Transverse colon (tissue), 4 donors: Measurements from ENCODE around the gene PYROXD2. TPM values are rescaled to one million over a fixed set of nuclear protein-coding genes. Genes with fewer than 3 reads are reported as not detected.
"Not testable (repeated sequence)": the region's sequence is repeated elsewhere in the genome, so short reads cannot be mapped to it uniquely, and the experiment has no call there.

Experiments
- DNase-seq: peaks from one replicate; pipeline ENCODE4 v3.0.0-alpha.2; 2019
- H3K27ac ChIP-seq, 4 donors: fragments of 200-600 bp; sonication (generic); 2 replicates each; pipeline ENCODE4 v1.5.1; 2016 to 2018; ENCODE audit warnings: inconsistent platforms in 4 of 4
- H3K27me3 ChIP-seq: fragments of 200-600 bp; sonication (generic); 2 replicates; pipeline ENCODE4 v1.5.1; 2017; ENCODE audit warnings: inconsistent platforms
- H3K36me3 ChIP-seq, 4 donors: fragments of 200-600 bp; sonication (generic); 2 replicates each; pipeline ENCODE4 v1.5.1; 2017 to 2019; ENCODE audit warnings: inconsistent platforms in 4 of 4
- H3K4me1 ChIP-seq, 4 donors: fragments of 200-600 bp; sonication (generic); 2 replicates each; pipeline ENCODE4 v1.5.1; 2017 to 2020; ENCODE audit warnings: inconsistent platforms in 4 of 4
- H3K4me3 ChIP-seq, 4 donors: fragments of 200-600 bp; sonication (generic); 1 replicate in 1 of 4; 2 replicates in 3 of 4; pipeline versions ENCODE4 v1.5.1 to v1.6.1; 2017 to 2019; ENCODE audit warnings: inconsistent platforms in 4 of 4
- H3K9me3 ChIP-seq, 2 donors: fragments of 200-600 bp; sonication (generic); 2 replicates each; pipeline ENCODE4 v1.5.1; 2017 to 2019; ENCODE audit warnings: inconsistent platforms in 2 of 2
- CTCF ChIP-seq, 5 experiments: fragments of 200-600 bp in 3 of 5; fragments of 450-650 bp in 2 of 5; sonication (generic) in 3 of 5; IDR thresholded peaks; 1 replicate in 2 of 5; 2 replicates in 3 of 5; pipeline ENCODE4 v1.5.1; 2016 to 2017; ENCODE audit warnings: antibody characterized with exemption in 5 of 5, inconsistent platforms in 3 of 5, mild to moderate bottlenecking in 2 of 5, moderate library complexity in 1 of 5
- EP300 ChIP-seq: sonication (generic); formaldehyde crosslinking; IDR thresholded peaks from one replicate; pipeline ENCODE4 v1.6.1; 2017; ENCODE audit warnings: antibody characterized with exemption, low read depth
- POLR2A ChIP-seq: fragments of 450-650 bp; IDR thresholded peaks from one replicate; pipeline ENCODE4 v1.6.1; 2016; ENCODE audit warnings: antibody characterized with exemption, mild to moderate bottlenecking, moderate library complexity
- POLR2AphosphoS5 ChIP-seq, 3 donors: sonication (generic); formaldehyde crosslinking; IDR thresholded peaks; one replicate each; pipeline ENCODE4 v1.6.1; 2016; ENCODE audit warnings: antibody characterized with exemption in 3 of 3
- WGBS, 2 donors: methylation state at CpG; one replicate each; pipeline ENCODE4 v1.1.5; 2018; ENCODE audit warnings: low coverage in 1 of 2; 5-methylcytosine and 5-hydroxymethylcytosine counted together
- in situ Hi-C, 4 donors: fragments of 200-750 bp; cut with MboI; loops; one replicate each; pipeline versions ENCODE4 v1.15.0 to v1.15.1; 2017; ENCODE audit warnings: low sequenced_read_pairs in 3 of 4, low pct_ligation_motif_present in 1 of 4, low pct_unique_long_range_greater_than_20kb in 1 of 4
- intact Hi-C: fragments of 100-400 bp; cut with DNase I; formaldehyde crosslinking; loops from one replicate; pipeline ENCODE4 v1.15.1; 2023; ENCODE audit warnings: low total_unique reads
- total RNA-seq, 4 donors: library from RNA; depleted of rRNA; stranded (reverse); fragments of >200 nt; gene quantifications; one replicate each; pipeline ENCODE4 v1.1.0, GENCODE V29; 2016

PYROXD2 gene
- total RNA-seq, 4 donors from 2014 or later, result 3.0 to 14.9 (median 8.4) TPM

GRCh38 chr10:98384531-98385133 is 30.4 kb downstream of the PYROXD2 start:
- WGBS, 2 donors, result 84% methylated on average over 9 of the region's 9 CpGs; no CpG with 5 or more reads in 1 of the 2 donors
- Histone ChIP-seq H3K27ac (no peak overlapping the region), H3K9me3 (no peaks in the 10 kb centered on the region), H3K36me3 (no peaks in the 10 kb centered on the region), H3K4me1 (no peaks in the 10 kb centered on the region), H3K4me3 (no peak overlapping the region), H3K27me3 (no peaks in the 10 kb centered on the region)
- in situ Hi-C loops (no loop called here), intact Hi-C loops (no loop called here)
- DNase-seq, result no peak
- TF ChIP-seq POLR2AphosphoS5 (IDR thresholded peaks at IDR 0.05) (no peak), EP300 (no peak), CTCF (IDR thresholded peaks at IDR 0.05) (no peak), POLR2A (no peak)

DNA sequence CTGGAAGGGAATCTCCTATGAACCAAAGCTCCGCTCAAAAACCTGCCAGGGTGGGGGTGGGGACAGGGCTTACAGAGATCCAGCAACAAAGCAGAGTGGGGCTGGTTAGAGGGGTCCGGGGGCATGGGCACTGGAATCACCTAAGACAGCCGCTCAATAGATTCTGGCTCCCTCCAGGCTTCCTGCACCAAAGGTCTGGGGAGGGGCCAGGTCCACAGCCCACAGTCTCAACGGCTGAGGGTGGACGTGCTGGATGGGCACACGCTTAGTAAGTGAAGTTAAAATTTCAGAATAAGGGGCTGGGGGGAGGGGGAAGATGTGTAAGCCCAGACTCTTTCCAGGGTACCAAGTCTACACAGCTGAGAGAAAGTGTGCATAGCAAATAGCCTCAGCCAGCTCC is 31.1 kb downstream of the PYROXD2 start:
- no peak for TF ChIP-seq POLR2AphosphoS5 (IDR thresholded peaks at IDR 0.05)
- no peak for TF ChIP-seq EP300
- TF ChIP-seq CTCF (IDR thresholded peaks at IDR 0.05), result no peak
- TF ChIP-seq POLR2A, result no peak
- intact Hi-C loops (no loop called here), in situ Hi-C loops (no loop called here)
- 90 to 100% methylated on average over 2 to 6 of the region's 6 CpGs for WGBS, 2 donors
- H3K9me3 ChIP-seq, result no peaks in the 10 kb centered on the region
- no peaks in the 10 kb centered on the region for H3K27me3 ChIP-seq
- no peak overlapping the region for H3K4me3 ChIP-seq
- H3K36me3 ChIP-seq, result no peaks in the 10 kb centered on the region
- no peaks in the 10 kb centered on the region for H3K4me1 ChIP-seq
- DNase-seq, result no peak
- no peak overlapping the region for H3K27ac ChIP-seq

DNA sequence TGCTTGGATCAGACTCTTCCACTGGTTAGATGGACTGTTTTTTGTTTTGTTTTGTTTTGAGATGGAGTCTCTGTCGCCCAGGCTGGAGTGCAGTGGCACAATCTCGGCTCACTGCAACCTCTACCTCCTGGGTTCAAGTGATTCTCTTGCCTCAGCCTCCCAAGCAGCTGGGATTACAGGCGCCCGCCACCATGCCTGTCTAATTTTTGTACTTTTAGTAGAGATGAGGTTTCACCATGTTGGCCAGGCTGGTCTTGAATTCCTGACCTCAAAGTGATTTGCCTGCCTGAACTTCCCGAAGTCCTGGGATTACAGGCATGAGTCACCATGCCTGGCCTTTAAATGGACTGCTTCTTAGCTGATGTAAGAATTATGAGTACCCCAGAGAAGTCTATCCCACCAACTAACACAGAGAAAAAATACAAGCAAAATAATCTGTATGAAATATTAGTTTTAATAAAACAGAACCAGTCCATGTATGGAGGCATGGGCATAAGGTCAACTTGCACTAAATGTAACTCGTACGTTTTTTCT is 31.8 kb downstream of the PYROXD2 start:
- intact Hi-C loops, H3K27ac ChIP-seq, H3K27me3 ChIP-seq, H3K4me3 ChIP-seq, DNase-seq, H3K36me3 ChIP-seq, H3K9me3 ChIP-seq, H3K4me1 ChIP-seq, in situ Hi-C loops: not testable (repeated sequence)
- WGBS, 2 donors, result 93% methylated on average over 3 to 7 of the region's 7 CpGs

DNA sequence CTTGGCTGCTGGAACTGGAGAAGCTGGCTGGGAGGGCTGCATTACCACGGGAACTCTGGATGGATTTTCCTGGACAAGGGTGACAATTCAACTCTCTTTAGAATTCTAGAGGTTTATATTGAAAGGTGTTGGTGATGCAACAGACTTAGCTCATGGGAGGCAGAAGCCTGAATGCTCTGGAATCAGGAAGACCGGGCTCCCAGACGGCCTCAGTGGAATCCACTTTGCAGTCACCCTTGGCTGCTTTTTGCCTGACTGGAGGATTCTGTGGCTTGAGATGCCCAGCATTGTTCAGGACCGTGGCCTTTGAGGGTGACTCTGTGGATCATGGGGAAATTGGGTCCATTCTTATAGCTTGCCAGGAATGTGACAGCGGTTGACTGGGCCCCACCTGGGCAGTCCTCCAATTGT is 32.3 kb downstream of the PYROXD2 start:
- Histone ChIP-seq H3K4me1 (no peaks in the 10 kb centered on the region), H3K36me3 (no peaks in the 10 kb centered on the region), H3K9me3 (no peaks in the 10 kb centered on the region), H3K4me3 (no peak overlapping the region), H3K27me3 (no peaks in the 10 kb centered on the region), H3K27ac (no peak overlapping the region)
- no peak for DNase-seq
- intact Hi-C loops, result no loop called here
- no peak for TF ChIP-seq EP300
- in situ Hi-C loops, result no loop called here
- 80 to 92% methylated on average over 1 to 5 of the region's 5 CpGs for WGBS, 2 donors

- no peak overlapping the region for H3K27ac ChIP-seq
- 87 to 90% methylated on average over 2 to 8 of the region's 8 CpGs for WGBS, 2 donors
- no peaks in the 10 kb centered on the region for H3K36me3 ChIP-seq
- H3K4me3 ChIP-seq, result no peak overlapping the region
- no peaks in the 10 kb centered on the region for H3K27me3 ChIP-seq
- in situ Hi-C loops (no loop called here), intact Hi-C loops (no loop called here)
- TF ChIP-seq POLR2AphosphoS5 (IDR thresholded peaks at IDR 0.05) (no peak), EP300 (no peak), POLR2A (no peak), CTCF (IDR thresholded peaks at IDR 0.05) (no peak)
- no peaks in the 10 kb centered on the region for H3K9me3 ChIP-seq
- no peak for DNase-seq
- H3K4me1 ChIP-seq, result no peaks in the 10 kb centered on the region
Measured at GRCh38 chr10:98380493-98381339, 34.3 kb downstream of the PYROXD2 start.
